GM12874 (cell line): ENCODE data around the gene ZNF625.

Source experiments
- CTCF ChIP-seq: IDR thresholded peaks from 2 replicates; pipeline ENCODE4 v1.5.1; 2011; ENCODE audit warnings: low read depth, mild to moderate bottlenecking, control low read depth, low read length, moderate library complexity; ENCODE audit not compliant: insufficient read depth

ZNF625 gene

GRCh38 chr19:12156223-12157058 lies at the start of gene ZNF625:
Gene ZNF625, minus strand, starts transcription at chr19:12156734. Its CDS starts 176 bp downstream, at chr19:12156558.
- TF ChIP-seq CTCF = no peak

- TF ChIP-seq CTCF = no peak
Observed at GRCh38 chr19:12205296-12205695, 48.8 kb upstream of the ZNF625 start.

GRCh38 chr19:12202250-12202649 lies 45.7 kb upstream of the ZNF625 start:
- 0 out of 2 replicates have a peak, but pooled peaks have one; percentile 16 for TF ChIP-seq CTCF

- no peak for TF ChIP-seq CTCF
Observed at GRCh38 chr19:12199757-12200419, 43.4 kb upstream of the ZNF625 start.

GRCh38 chr19:12198136-12198535 lies 41.6 kb upstream of the ZNF625 start:
- no peak for TF ChIP-seq CTCF

- no peak for TF ChIP-seq CTCF
Observed at GRCh38 chr19:12194827-12195731, 38.5 kb upstream of the ZNF625 start.

GRCh38 chr19:12187625-12188024 lies 31.1 kb upstream of the ZNF625 start:
- no peak for TF ChIP-seq CTCF
